RWPE2 (cell line): ENCODE data around the gene TMEM200C.
"Not testable (repeated sequence)": the region's sequence is repeated elsewhere in the genome, so short reads cannot be mapped to it uniquely, and the experiment has no call there.

ENCODE experiments used
- ATAC-seq: fragments of 200-7000 bp; cut with Tn5 transposase; 3 replicates; pipeline ENCODE4 v1.9.1; 2021; ENCODE audit warnings: low read depth
- DNase-seq: peaks from one replicate; pipeline ENCODE4 v3.0.0-alpha.2; 2020; ENCODE audit warnings: low spot score
- H3K27ac ChIP-seq: fragments of 450-650 bp; 2 replicates; pipeline ENCODE4 v1.5.1; 2017; ENCODE audit warnings: mild to moderate bottlenecking; ENCODE audit not compliant: poor library complexity, severe bottlenecking
- H3K27me3 ChIP-seq: fragments of 250-450 bp; sonication (Bioruptor Pico); 2 replicates; pipeline ENCODE4 v1.5.1; 2021; ENCODE audit warnings: mild to moderate bottlenecking, moderate library complexity; ENCODE audit not compliant: insufficient read depth, poor library complexity, severe bottlenecking
- H3K36me3 ChIP-seq: fragments of 250-450 bp; sonication (Bioruptor Pico); 2 replicates; pipeline ENCODE4 v1.5.1; 2020; ENCODE audit warnings: low read depth, mild to moderate bottlenecking, moderate library complexity
- H3K4me1 ChIP-seq: fragments of 250-450 bp; sonication (Bioruptor Pico); 2 replicates; pipeline ENCODE4 v1.5.1; 2021; ENCODE audit warnings: mild to moderate bottlenecking, moderate library complexity; ENCODE audit not compliant: insufficient read depth, poor library complexity, severe bottlenecking
- H3K4me3 ChIP-seq: fragments of 250-450 bp; sonication (Bioruptor Pico); 2 replicates; pipeline ENCODE4 v1.5.1; 2021; ENCODE audit warnings: mild to moderate bottlenecking, moderate library complexity; ENCODE audit not compliant: severe bottlenecking
- H3K9me3 ChIP-seq: fragments of 250-450 bp; sonication (Bioruptor Pico); 2 replicates; pipeline ENCODE4 v1.5.1; 2021; ENCODE audit warnings: mild to moderate bottlenecking, moderate library complexity; ENCODE audit not compliant: severe bottlenecking
- TF ChIP-seq, protein P1 (sequence below): fragments of 450-650 bp; IDR thresholded peaks from one replicate; pipeline ENCODE4 v1.5.1; 2017; ENCODE audit warnings: mild to moderate bottlenecking, moderate library complexity; ENCODE audit not compliant: poor library complexity, severe bottlenecking

TMEM200C gene

DNA sequence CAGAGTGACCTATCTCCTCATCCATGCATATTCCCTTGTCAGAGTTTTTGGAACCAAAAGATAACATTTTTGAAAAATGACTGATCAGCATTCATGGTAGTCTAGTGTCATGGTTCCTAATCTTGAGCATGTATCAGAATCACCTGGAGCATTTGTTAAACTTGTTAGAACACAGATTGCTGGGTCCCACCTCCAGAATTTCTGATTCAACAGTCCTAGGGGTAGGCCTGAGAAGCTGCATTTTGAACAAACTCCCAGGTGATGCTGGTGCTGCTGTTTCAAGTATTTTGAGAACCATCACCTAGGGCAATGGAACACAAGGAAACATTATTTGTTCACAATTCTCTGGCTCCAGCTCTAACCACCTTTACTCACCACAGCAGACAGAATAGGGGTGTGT, 21.0 kb downstream of the TMEM200C start:
- no peaks in the 10 kb centered on the region for H3K36me3 ChIP-seq
- H3K4me1 ChIP-seq = no peaks in the 10 kb centered on the region
- no peaks in the 10 kb centered on the region for H3K27me3 ChIP-seq
- ATAC-seq (no peak), DNase-seq (no peak)
- no peaks in the 10 kb centered on the region for H3K9me3 ChIP-seq
- no peak overlapping the region for H3K27ac ChIP-seq
- TF ChIP-seq, protein P1, sequence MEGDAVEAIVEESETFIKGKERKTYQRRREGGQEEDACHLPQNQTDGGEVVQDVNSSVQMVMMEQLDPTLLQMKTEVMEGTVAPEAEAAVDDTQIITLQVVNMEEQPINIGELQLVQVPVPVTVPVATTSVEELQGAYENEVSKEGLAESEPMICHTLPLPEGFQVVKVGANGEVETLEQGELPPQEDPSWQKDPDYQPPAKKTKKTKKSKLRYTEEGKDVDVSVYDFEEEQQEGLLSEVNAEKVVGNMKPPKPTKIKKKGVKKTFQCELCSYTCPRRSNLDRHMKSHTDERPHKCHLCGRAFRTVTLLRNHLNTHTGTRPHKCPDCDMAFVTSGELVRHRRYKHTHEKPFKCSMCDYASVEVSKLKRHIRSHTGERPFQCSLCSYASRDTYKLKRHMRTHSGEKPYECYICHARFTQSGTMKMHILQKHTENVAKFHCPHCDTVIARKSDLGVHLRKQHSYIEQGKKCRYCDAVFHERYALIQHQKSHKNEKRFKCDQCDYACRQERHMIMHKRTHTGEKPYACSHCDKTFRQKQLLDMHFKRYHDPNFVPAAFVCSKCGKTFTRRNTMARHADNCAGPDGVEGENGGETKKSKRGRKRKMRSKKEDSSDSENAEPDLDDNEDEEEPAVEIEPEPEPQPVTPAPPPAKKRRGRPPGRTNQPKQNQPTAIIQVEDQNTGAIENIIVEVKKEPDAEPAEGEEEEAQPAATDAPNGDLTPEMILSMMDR = no peak
- H3K4me3 ChIP-seq = no peak overlapping the region

DNA sequence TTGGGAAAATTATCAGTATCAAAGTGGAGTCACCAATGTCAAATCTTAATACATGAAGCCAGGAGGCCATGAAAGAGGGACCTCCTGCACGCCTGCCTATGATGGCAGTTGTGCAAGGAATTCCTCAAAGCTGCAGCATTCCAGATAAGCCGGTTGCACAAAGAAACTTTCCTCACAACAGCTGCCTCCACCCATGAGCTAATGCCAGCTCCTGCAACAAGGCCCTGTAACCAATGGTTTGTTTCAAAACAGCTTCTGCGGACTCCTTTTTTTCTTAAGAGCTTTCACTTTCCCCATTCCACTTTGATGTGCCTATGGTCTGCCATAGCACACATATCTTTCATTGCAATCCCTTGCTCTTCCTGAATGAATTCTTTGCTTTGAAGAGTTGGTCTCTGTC, 22.4 kb downstream of the TMEM200C start:
- no peaks in the 10 kb centered on the region for H3K4me1 ChIP-seq
- no peak overlapping the region for H3K27ac ChIP-seq
- TF ChIP-seq, protein P1 = no peak
- no peaks in the 10 kb centered on the region for H3K36me3 ChIP-seq
- DNase-seq (no peak), ATAC-seq (no peak)
- H3K4me3 ChIP-seq = no peak overlapping the region
- no peaks in the 10 kb centered on the region for H3K27me3 ChIP-seq
- no peaks in the 10 kb centered on the region for H3K9me3 ChIP-seq

DNA sequence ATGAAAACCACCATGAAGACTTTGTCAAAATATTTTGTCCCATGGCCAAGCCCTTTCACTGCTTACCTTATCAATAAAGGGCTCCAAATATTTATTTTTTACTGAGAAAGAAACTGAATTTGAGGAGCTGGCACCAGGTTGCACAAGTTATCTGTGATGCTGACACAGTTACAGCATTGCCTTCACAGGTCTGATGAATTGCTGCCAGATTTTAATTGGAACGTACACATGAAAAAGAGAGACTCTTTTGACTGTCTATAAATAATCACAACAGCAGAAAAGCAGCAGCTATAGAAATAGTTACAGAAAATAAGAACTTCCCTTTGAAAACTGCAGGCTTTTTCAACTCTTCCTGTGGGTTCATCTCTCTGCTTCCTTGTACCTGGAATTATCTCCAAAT, 23.9 kb downstream of the TMEM200C start:
- H3K4me1 ChIP-seq = no peaks in the 10 kb centered on the region
- H3K9me3 ChIP-seq = no peaks in the 10 kb centered on the region
- no peak for DNase-seq
- H3K27ac ChIP-seq = no peak overlapping the region
- H3K36me3 ChIP-seq = no peaks in the 10 kb centered on the region
- ATAC-seq = no peak
- no peaks in the 10 kb centered on the region for H3K27me3 ChIP-seq
- no peak overlapping the region for H3K4me3 ChIP-seq
- TF ChIP-seq, protein P1 = no peak

DNA sequence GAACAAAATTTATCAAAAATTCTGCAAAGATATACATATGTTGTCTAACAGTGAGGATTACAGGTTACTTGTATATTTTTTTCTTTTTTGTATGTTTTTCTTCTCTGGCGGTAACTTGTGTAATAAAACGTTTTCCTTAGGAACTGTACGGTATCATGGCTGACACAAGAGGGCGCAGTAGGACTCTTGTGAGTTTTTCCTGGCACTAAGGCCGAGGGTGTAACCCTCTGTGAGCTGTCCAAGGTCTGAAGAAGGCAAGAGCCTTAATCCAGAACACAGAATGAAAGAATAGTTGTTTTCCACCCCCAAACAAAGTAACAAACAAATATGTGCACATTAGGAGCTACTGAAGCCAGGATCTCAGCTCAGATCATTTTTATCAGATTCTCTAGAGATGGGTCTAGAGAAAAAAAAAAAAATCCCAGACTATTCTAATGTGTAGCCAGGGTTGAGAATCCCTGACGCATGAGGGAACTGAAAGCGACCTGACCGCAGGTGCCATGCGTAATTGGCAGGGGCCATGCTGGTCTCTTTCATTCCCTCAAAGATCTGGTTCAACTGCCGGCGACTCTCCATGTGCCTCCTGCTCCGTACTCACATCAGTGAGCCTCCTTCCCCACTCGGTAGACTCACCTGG, 27.0 kb downstream of the TMEM200C start:
- Histone ChIP-seq H3K9me3 (no peaks in the 10 kb centered on the region), H3K27ac (no peak overlapping the region), H3K27me3 (no peaks in the 10 kb centered on the region), H3K36me3 (no peaks in the 10 kb centered on the region), H3K4me1 (no peaks in the 10 kb centered on the region), H3K4me3 (no peak overlapping the region)
- ATAC-seq (peak; percentile 88), DNase-seq (no peak)
- TF ChIP-seq, protein P1 = peak; percentile 82

DNA sequence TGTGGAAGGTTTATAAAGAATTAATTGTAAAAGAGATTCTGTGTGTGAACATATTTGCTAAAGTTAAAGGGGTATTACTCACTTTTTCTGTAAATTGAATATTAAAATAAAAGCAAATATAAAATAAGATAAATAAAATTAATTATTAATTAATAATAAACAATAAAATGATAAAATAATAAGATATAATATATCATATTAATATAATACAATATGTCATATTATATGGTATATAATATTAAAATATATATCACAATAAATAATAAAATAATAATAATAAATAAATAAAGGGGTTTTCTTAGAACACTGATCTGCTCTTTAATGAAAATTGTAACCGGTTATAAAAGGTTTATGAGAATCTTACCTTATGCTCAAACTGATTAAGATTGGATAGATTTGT, 29.8 kb downstream of the TMEM200C start:
- no peak for ATAC-seq

DNA sequence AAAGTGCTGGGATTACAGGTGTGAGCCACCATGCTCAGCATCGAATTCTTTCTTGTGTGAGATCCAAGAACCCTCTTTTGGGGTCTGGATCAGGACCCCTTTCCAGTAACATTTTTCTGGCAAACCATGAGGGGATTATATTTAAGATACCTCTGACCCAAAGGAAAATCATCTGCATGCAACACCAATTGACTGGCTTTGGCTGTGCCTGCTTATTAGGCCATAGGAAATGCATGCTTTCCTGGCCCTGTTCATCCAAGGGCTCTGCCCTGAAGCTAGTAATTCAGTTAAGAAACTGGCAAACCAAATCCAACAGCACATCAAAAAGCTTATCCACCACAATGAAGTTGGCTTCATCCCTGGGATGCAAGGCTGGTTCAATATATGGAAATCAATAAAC, 33.2 kb downstream of the TMEM200C start:
- not testable (repeated sequence) for H3K4me1 ChIP-seq, H3K27me3 ChIP-seq, H3K4me3 ChIP-seq, H3K27ac ChIP-seq, ATAC-seq, H3K9me3 ChIP-seq, DNase-seq, H3K36me3 ChIP-seq

More for the DNA sequence above, 29.8 kb downstream of the TMEM200C start:
- TF ChIP-seq, protein P1 = no peak
- H3K4me3 ChIP-seq = no peak overlapping the region
- H3K27ac ChIP-seq = no peak overlapping the region
- DNase-seq = no peak
- H3K27me3 ChIP-seq = no peaks in the 10 kb centered on the region
- no peaks in the 10 kb centered on the region for H3K4me1 ChIP-seq
- H3K36me3 ChIP-seq = no peaks in the 10 kb centered on the region
- no peaks in the 10 kb centered on the region for H3K9me3 ChIP-seq
